ENCODE measurements around the gene EMSY.
"Not testable (repeated sequence)": the region's sequence is repeated elsewhere in the genome, so short reads cannot be mapped to it uniquely, and the experiment has no call there.

DNA sequence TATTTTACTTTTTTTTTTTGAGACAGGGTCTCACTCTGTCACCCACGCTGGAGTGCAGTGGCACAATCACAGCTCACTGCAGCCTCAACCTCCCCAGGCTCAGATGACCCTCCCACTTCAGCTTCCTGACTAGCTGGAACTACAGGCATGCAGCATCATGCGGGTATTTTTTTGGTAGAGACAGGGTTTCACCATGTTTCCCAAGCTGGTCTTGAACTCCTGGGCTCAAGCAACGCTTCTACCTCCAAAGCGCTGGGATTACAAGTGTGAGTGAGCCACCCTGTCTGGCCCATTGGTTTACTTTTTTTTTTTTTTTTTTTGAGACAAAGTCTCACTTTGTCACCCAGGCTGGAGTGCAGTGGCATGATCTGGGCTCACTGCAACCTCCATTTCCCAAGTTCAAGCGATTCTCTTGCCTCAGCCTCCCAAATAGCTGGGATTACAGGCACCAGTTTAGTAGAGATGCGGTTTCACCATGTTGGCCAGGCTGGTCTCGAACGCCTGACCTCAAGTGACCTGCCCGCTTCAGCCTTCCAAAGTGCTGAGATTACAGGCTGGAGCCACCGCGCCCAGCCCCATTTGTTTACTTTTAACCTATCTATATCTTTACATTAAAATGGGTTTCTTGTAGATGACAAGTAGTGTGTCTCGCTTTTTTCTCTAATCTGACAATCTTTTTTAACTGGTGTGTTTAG, 127.5 kb downstream of the EMSY start:
- TF ChIP-seq RFX5 (IDR thresholded peaks at IDR 0.05; ENCODE audit: borderline replicate concordance, low read depth, low read length); SIRT6 (IDR thresholded peaks at IDR 0.05; ENCODE audit: low read length); MAFK (IDR thresholded peaks at IDR 0.05; ENCODE audit: low read depth, low read length); POLR2A (IDR thresholded peaks at IDR 0.05; ENCODE audit: control extremely low read depth in 1 of 2, low read depth in 2 of 2, low read length in 2 of 2); POLR2AphosphoS5 (IDR thresholded peaks at IDR 0.05; ENCODE audit: low read depth, low read length); SP2 (IDR thresholded peaks at IDR 0.05; ENCODE audit: low read length); SP1 (IDR thresholded peaks at IDR 0.05; ENCODE audit: low read depth, low read length); SRF (IDR thresholded peaks at IDR 0.05; ENCODE audit: low read depth, low read length); EZH2 (IDR thresholded peaks at IDR 0.05; ENCODE audit: low read depth, low read length, severe bottlenecking); NANOG (IDR thresholded peaks at IDR 0.05; ENCODE audit: insufficient read depth, low read depth, low read length, poor library complexity, severe bottlenecking); EGR1 (IDR thresholded peaks at IDR 0.05; ENCODE audit: borderline replicate concordance, low read depth, low read length): not testable (repeated sequence)
- TF ChIP-seq, protein P1, sequence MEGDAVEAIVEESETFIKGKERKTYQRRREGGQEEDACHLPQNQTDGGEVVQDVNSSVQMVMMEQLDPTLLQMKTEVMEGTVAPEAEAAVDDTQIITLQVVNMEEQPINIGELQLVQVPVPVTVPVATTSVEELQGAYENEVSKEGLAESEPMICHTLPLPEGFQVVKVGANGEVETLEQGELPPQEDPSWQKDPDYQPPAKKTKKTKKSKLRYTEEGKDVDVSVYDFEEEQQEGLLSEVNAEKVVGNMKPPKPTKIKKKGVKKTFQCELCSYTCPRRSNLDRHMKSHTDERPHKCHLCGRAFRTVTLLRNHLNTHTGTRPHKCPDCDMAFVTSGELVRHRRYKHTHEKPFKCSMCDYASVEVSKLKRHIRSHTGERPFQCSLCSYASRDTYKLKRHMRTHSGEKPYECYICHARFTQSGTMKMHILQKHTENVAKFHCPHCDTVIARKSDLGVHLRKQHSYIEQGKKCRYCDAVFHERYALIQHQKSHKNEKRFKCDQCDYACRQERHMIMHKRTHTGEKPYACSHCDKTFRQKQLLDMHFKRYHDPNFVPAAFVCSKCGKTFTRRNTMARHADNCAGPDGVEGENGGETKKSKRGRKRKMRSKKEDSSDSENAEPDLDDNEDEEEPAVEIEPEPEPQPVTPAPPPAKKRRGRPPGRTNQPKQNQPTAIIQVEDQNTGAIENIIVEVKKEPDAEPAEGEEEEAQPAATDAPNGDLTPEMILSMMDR (IDR thresholded peaks at IDR 0.05; ENCODE audit: control extremely low read depth in 1 of 3, insufficient read depth in 1 of 3, low read depth in 1 of 3, low read length in 3 of 3): not testable (repeated sequence)
- TF ChIP-seq, protein P2, sequence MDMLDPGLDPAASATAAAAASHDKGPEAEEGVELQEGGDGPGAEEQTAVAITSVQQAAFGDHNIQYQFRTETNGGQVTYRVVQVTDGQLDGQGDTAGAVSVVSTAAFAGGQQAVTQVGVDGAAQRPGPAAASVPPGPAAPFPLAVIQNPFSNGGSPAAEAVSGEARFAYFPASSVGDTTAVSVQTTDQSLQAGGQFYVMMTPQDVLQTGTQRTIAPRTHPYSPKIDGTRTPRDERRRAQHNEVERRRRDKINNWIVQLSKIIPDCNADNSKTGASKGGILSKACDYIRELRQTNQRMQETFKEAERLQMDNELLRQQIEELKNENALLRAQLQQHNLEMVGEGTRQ (IDR thresholded peaks at IDR 0.05; ENCODE audit: low read length): not testable (repeated sequence)
